ENCODE data around the gene NR6A1. TPM values are rescaled to one million over a fixed set of nuclear protein-coding genes. Genes with fewer than 3 reads are reported as not detected.

Gene NR6A1
- total RNA-seq, 4 donors from 2014 or later, result 1.8 to 2.8 (median 2.0) TPM

GRCh38 chr9:124551472-124552272, 219.4 kb downstream of the NR6A1 start:
- H3K4me1 ChIP-seq, result peaks cover 0 to 15% (median 6%) of the 10 kb centered on the region in 4 donors
- intact Hi-C loops (cut with DNase I), result no loop called here

GRCh38 chr9:124550072-124550471, 221.0 kb downstream of the NR6A1 start:
- TF ChIP-seq EP300 (IDR thresholded peaks at IDR 0.05) (no peak), CTCF (IDR thresholded peaks at IDR 0.05) (no peak), POLR2AphosphoS5 (IDR thresholded peaks at IDR 0.05) (no peak), POLR2A (IDR thresholded peaks at IDR 0.05; ENCODE audit: low read depth) (no peak)
- Histone ChIP-seq H3K36me3 (no peaks in the 10 kb centered on the region), H3K9me3 (no peaks in the 10 kb centered on the region), H3K4me3 (no peak overlapping the region), H3K27ac (replicated peaks in 1 of 4) (no peak overlapping the region), H3K4me1 (peaks cover 0 to 15% (median 6%) of the 10 kb centered on the region in 4 donors), H3K27me3 (no peaks in the 10 kb centered on the region)
- no peak for DNase-seq (ENCODE audit: extremely low spot score)
- 95% methylated on average over 2 of the region's 2 CpGs for WGBS
- intact Hi-C loops (cut with DNase I), result no loop called here

More at GRCh38 chr9:124551472-124552272, 219.4 kb downstream of the NR6A1 start:
- H3K4me3 ChIP-seq, result no peak overlapping the region
- no peak for TF ChIP-seq POLR2AphosphoS5 (IDR thresholded peaks at IDR 0.05)
- no peak for TF ChIP-seq EP300 (IDR thresholded peaks at IDR 0.05)
- TF ChIP-seq POLR2A (IDR thresholded peaks at IDR 0.05; ENCODE audit: low read depth), result no peak
- TF ChIP-seq CTCF (IDR thresholded peaks at IDR 0.05), result peak; percentile 35 to 45 (median 36)
- no peaks in the 10 kb centered on the region for H3K36me3 ChIP-seq
- no peaks in the 10 kb centered on the region for H3K9me3 ChIP-seq
- WGBS, result 20% methylated on average over 4 of the region's 4 CpGs
- H3K27ac ChIP-seq (replicated peaks in 1 of 4), result no peak overlapping the region
- no peaks in the 10 kb centered on the region for H3K27me3 ChIP-seq
- DNase-seq (ENCODE audit: extremely low spot score), result no peak

GRCh38 chr9:124549016-124549415, 222.1 kb downstream of the NR6A1 start:
- no peak overlapping the region for H3K27ac ChIP-seq (replicated peaks in 1 of 4)
- 42% methylated on average over 1 of the region's 1 CpG for WGBS
- intact Hi-C loops (cut with DNase I), result no loop called here
- no peak for DNase-seq (ENCODE audit: extremely low spot score)
- H3K9me3 ChIP-seq, result no peaks in the 10 kb centered on the region
- H3K36me3 ChIP-seq, result no peaks in the 10 kb centered on the region
- peaks cover 0 to 14% (median 5%) of the 10 kb centered on the region in 4 donors for H3K4me1 ChIP-seq
- no peaks in the 10 kb centered on the region for H3K27me3 ChIP-seq
- no peak for TF ChIP-seq CTCF (IDR thresholded peaks at IDR 0.05)
- TF ChIP-seq POLR2AphosphoS5 (IDR thresholded peaks at IDR 0.05), result no peak
- TF ChIP-seq POLR2A (IDR thresholded peaks at IDR 0.05; ENCODE audit: low read depth), result no peak
- no peak for TF ChIP-seq EP300 (IDR thresholded peaks at IDR 0.05)
- H3K4me3 ChIP-seq, result no peak overlapping the region

- 89% methylated on average over 2 of the region's 2 CpGs for WGBS
- intact Hi-C loops (cut with DNase I), result no loop called here
- no peak overlapping the region for H3K4me3 ChIP-seq
Measured at GRCh38 chr9:124544535-124544934, 226.6 kb downstream of the NR6A1 start.

More at GRCh38 chr9:124544535-124544934, 226.6 kb downstream of the NR6A1 start:
- Histone ChIP-seq H3K36me3 (peaks cover 0 to 6% (median 0%) of the 10 kb centered on the region in 4 donors), H3K27ac (replicated peaks in 1 of 4) (no peak overlapping the region), H3K27me3 (no peaks in the 10 kb centered on the region), H3K9me3 (no peaks in the 10 kb centered on the region), H3K4me1 (no peaks in the 10 kb centered on the region)
- no peak for DNase-seq (ENCODE audit: extremely low spot score)
- TF ChIP-seq POLR2AphosphoS5 (IDR thresholded peaks at IDR 0.05) (no peak), POLR2A (IDR thresholded peaks at IDR 0.05; ENCODE audit: low read depth) (no peak), CTCF (IDR thresholded peaks at IDR 0.05) (no peak), EP300 (IDR thresholded peaks at IDR 0.05) (no peak)

All from esophagus muscularis mucosa (tissue), 4 donors.